BLaER1 treated with 17β-estradiol and CSF1 and Interleukin-3, amounts not matched to agents 10 nM and 100 nM (cell line): ENCODE results near the gene ZNF692.

ENCODE experiments used
- H3K27ac ChIP-seq, 11 experiments: shearing (Covaris generic); formaldehyde crosslinking; 2 replicates each; pipeline ENCODE4 v1.8.1; 2022
- H3K27me3 ChIP-seq, 11 experiments: shearing (Covaris generic); formaldehyde crosslinking; 2 replicates each; pipeline ENCODE4 v1.8.1; 2022
- H3K36me3 ChIP-seq, 11 experiments: shearing (Covaris generic); formaldehyde crosslinking; 2 replicates each; pipeline ENCODE4 v1.8.1; 2022
- H3K4me1 ChIP-seq, 10 experiments: shearing (Covaris generic); formaldehyde crosslinking; 2 replicates each; pipeline ENCODE4 v1.8.1; 2022
- H3K4me2 ChIP-seq, 11 experiments: shearing (Covaris generic); formaldehyde crosslinking; 2 replicates each; pipeline ENCODE4 v1.8.1; 2022
- H3K4me3 ChIP-seq, 10 experiments: shearing (Covaris generic); formaldehyde crosslinking; 2 replicates each; pipeline ENCODE4 v1.8.1; 2022
- H3K9ac ChIP-seq, 11 experiments: shearing (Covaris generic); formaldehyde crosslinking; 2 replicates each; pipeline ENCODE4 v1.8.1; 2022
- H3K9me3 ChIP-seq, 11 experiments: shearing (Covaris generic); formaldehyde crosslinking; replicated peaks in 1 of 11; 2 replicates each; pipeline ENCODE4 v1.8.1; 2022
- H4K20me1 ChIP-seq, 11 experiments: shearing (Covaris generic); formaldehyde crosslinking; 2 replicates each; pipeline ENCODE4 v1.8.1; 2022
- Cebpa-rat ChIP-seq, 11 experiments: shearing (Covaris generic); IDR thresholded peaks; 2 replicates each; pipeline ENCODE4 v1.8.1; 2022

Gene ZNF692

GRCh38 chr1:248821641-248822040 lies 37.2 kb downstream of the ZNF692 start:
- Histone ChIP-seq H3K4me1 (peaks cover 72 to 86% (median 84%) of the 10 kb centered on the region in 10 experiments), H3K4me3 (peak overlapping the region in 2 of 10 experiments; percentile 29 to 88; a peak in 2 of 20 replicates), H3K9me3 (no peaks in the 10 kb centered on the region), H3K9ac (peak overlapping the region in 4 of 11 experiments; percentile 5 to 35 (median 18); a peak in 3 of 22 replicates), H3K27ac (peak overlapping the region in 5 of 11 experiments; percentile 48 to 99 (median 58); a peak in 10 of 22 replicates), H3K27me3 (no peaks in the 10 kb centered on the region), H4K20me1 (peaks cover 0 to 79% (median 37%) of the 10 kb centered on the region in 11 experiments; a peak in 15 of 22 replicates), H3K4me2 (peak overlapping the region; percentile 64 to 100 (median 99)), H3K36me3 (peaks cover 61 to 82% (median 72%) of the 10 kb centered on the region in 11 experiments)
- no peak for TF ChIP-seq Cebpa-rat (IDR thresholded peaks at IDR 0.05)

- TF ChIP-seq Cebpa-rat (IDR thresholded peaks at IDR 0.05): no peak
- H3K9ac ChIP-seq: peak overlapping the region in 2 of 11 experiments; percentile 15 to 19; a peak in 1 of 22 replicates
- peak overlapping the region in 7 of 11 experiments; percentile 8 to 99 (median 48); a peak in 11 of 22 replicates for H3K27ac ChIP-seq
- peak overlapping the region; percentile 64 to 100 (median 99) for H3K4me2 ChIP-seq
- no peaks in the 10 kb centered on the region for H3K9me3 ChIP-seq
- H3K27me3 ChIP-seq: no peaks in the 10 kb centered on the region
- peaks cover 77 to 91% (median 89%) of the 10 kb centered on the region in 10 experiments for H3K4me1 ChIP-seq
- H3K36me3 ChIP-seq: peaks cover 67 to 88% (median 78%) of the 10 kb centered on the region in 11 experiments
- H3K4me3 ChIP-seq: no peak overlapping the region
- peaks cover 0 to 83% (median 37%) of the 10 kb centered on the region in 11 experiments; a peak in 15 of 22 replicates for H4K20me1 ChIP-seq
Observed at GRCh38 chr1:248821101-248821500, 37.8 kb downstream of the ZNF692 start.

DNA sequence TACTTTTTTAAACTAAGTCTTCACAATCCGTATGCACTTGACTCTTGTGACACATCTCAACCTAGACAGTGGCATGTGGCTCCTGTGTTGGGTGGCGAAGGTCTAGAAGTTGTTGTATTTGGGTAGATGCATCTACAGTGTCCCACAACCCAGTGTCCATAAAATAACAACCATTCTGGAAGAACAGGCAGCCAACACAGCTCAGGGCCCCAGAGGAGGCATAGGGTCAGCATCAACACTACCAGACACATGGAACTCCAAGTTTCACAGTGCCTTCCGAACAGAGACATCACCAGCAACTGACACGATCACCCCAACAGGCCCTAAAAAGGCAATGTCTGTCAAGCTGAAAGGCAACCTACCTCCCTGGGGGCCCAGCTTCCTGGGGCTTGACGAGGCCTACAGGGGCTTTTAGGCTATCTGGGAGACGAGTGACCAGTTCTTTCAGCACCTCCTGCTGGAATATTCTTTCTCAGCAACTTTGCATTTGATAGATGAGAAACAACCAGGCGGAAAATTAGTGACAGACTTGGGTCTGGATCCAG lies 38.8 kb downstream of the ZNF692 start:
- H3K4me3 ChIP-seq: no peak overlapping the region
- no peaks in the 10 kb centered on the region for H3K27me3 ChIP-seq
- H3K36me3 ChIP-seq: peaks cover 76 to 98% (median 88%) of the 10 kb centered on the region in 11 experiments
- peaks cover 74 to 100% (median 96%) of the 10 kb centered on the region in 10 experiments for H3K4me1 ChIP-seq
- peaks cover 0 to 86% (median 37%) of the 10 kb centered on the region in 11 experiments; a peak in 15 of 22 replicates for H4K20me1 ChIP-seq
- peak overlapping the region; percentile 64 to 100 (median 99) for H3K4me2 ChIP-seq
- H3K27ac ChIP-seq: peak overlapping the region in 7 of 11 experiments; percentile 8 to 99 (median 48); a peak in 10 of 22 replicates
- no peak for TF ChIP-seq Cebpa-rat (IDR thresholded peaks at IDR 0.05)
- H3K9me3 ChIP-seq: no peaks in the 10 kb centered on the region
- H3K9ac ChIP-seq: peak overlapping the region in 5 of 11 experiments; percentile 1 to 30 (median 15); a peak in 3 of 22 replicates

DNA sequence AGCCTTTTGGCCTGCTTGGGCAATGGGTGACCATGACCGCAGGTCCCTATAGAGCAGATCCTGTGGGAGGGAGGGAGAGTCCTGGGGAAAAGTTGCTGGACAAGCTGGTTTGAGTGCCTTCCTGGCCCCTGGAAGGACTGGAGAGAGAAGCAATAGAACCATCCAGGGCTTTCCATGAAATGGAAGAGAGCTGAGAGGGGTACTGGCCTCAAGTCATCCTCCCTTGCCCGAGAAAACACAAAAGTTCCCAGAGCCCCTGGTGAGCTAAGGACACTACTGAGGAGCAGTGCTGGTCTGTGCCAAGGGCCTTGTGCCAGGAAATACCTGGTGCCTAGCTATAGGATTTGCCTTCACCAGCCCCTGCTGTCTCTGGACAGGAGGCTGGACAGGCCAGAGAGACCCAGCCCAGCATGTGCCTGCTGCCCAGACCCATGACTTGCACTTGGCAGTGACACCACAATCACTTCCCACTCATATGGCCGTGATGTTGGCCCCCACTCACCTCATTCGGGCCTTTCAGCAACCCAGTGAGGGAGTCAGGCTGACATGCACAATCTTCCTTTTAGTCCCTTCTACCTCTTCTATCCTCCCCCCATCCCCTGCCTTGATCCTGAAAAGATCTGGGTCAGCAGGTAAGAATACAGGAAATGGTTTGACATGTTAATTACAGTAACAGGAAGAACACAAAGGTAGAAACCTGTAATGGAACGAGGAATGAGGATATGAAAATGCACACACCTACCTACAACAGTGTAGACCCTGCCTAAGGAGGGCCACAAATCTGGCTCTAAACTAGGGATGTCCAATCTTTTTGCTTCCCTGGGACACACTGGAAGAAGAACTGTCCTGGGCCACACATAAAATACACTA lies 40.1 kb downstream of the ZNF692 start:
- Histone ChIP-seq H3K4me3 (no peak overlapping the region), H3K4me2 (peak overlapping the region in 7 of 11 experiments; percentile 11 to 90 (median 82); a peak in 14 of 22 replicates), H3K36me3 (peaks cover 80 to 99% (median 90%) of the 10 kb centered on the region in 11 experiments), H3K27me3 (no peaks in the 10 kb centered on the region), H3K9me3 (peaks cover 0 to 8% (median 0%) of the 10 kb centered on the region in 11 experiments; a peak in 1 of 22 replicates), H3K9ac (peak overlapping the region in 4 of 11 experiments; percentile 19 to 78 (median 48); a peak in 4 of 22 replicates), H3K27ac (peak overlapping the region in 9 of 11 experiments; percentile 18 to 94 (median 84); a peak in 16 of 22 replicates), H4K20me1 (peaks cover 0 to 79% (median 33%) of the 10 kb centered on the region in 11 experiments; a peak in 15 of 22 replicates), H3K4me1 (peaks cover 61 to 97% (median 84%) of the 10 kb centered on the region in 10 experiments)
- TF ChIP-seq Cebpa-rat (IDR thresholded peaks at IDR 0.05): no peak

DNA sequence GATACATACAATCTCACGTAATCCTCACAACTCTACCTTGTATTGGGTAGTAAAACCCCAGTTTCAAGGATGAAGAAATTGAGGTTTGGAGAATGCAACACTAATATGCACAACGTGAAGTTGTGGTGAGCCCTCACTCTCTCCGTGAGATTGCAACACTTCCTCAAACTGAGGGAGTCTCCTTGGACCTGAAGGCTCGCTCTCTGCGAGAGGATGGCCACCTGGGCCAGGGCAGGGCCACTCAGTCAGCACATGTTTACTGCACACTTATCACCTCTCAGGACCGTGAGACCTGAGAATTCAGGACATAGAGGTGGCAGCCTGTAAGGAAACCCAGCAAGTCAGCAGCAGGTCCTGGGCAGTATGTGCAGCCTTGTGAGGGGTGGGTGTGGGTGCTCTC lies 41.8 kb downstream of the ZNF692 start:
- Histone ChIP-seq H3K36me3 (peaks cover 84 to 99% (median 91%) of the 10 kb centered on the region in 11 experiments), H3K9me3 (peaks cover 0 to 8% (median 0%) of the 10 kb centered on the region in 11 experiments; a peak in 1 of 22 replicates), H3K27ac (peak overlapping the region in 10 of 11 experiments; percentile 11 to 94 (median 82); a peak in 19 of 22 replicates), H3K4me3 (peak overlapping the region in 2 of 10 experiments; percentile 17 to 45; a peak in 2 of 20 replicates), H3K4me1 (peaks cover 51 to 97% (median 81%) of the 10 kb centered on the region in 10 experiments), H3K9ac (peak overlapping the region in 10 of 11 experiments; percentile 21 to 78 (median 68); a peak in 15 of 22 replicates), H4K20me1 (peaks cover 0 to 63% (median 16%) of the 10 kb centered on the region in 11 experiments; a peak in 14 of 22 replicates), H3K27me3 (no peaks in the 10 kb centered on the region), H3K4me2 (peak overlapping the region in 10 of 11 experiments; percentile 51 to 90 (median 82); a peak in 20 of 22 replicates)
- TF ChIP-seq Cebpa-rat (IDR thresholded peaks at IDR 0.05): peak in 10 of 11 experiments; percentile 20 to 95 (median 90); a peak in 18 of 22 replicates

DNA sequence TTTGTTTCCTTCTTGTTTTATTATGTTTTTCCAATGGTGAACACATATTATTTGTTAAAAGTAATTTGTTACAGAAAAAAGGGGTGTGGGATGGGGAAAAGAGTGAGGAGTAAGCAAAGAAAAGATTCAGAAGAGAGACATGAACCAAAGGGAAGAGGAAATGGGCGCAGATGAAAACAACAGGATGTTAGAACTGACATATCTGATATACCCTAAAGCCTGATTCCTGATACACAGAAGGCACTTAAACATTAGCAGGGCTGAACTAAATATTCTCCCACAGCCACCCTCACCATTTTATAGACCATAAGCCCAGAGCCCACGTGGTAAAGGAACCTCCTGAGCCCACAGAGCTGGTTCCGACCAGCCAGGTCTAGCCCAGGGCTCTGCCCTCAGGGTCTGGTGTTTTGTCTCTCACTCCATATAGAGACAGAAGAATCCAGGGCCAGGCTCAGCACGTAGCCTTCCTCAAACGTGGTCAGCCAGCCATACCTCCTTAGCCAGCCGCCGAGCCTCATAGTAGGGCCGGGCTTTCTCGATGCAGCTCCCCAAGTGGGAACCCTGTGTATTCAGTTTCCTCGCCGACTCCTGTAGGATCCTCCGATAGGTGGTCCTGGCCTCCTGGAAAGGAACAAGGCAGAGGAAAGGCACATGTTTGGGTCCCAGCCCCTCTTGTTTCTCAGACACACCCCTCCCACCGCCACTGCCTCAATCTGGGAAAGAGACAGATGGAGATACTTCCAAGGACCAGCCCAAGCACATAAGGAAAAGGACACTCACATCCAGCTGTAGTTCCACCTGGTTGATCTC lies 42.6 kb downstream of the ZNF692 start:
- Histone ChIP-seq H3K27ac (peak overlapping the region in 10 of 11 experiments; percentile 50 to 94 (median 82); a peak in 21 of 22 replicates), H3K9ac (peak overlapping the region in 10 of 11 experiments; percentile 21 to 78 (median 68); a peak in 18 of 22 replicates), H3K4me2 (peak overlapping the region in 10 of 11 experiments; percentile 51 to 90 (median 82); a peak in 19 of 22 replicates), H3K4me1 (peaks cover 51 to 97% (median 81%) of the 10 kb centered on the region in 10 experiments), H3K4me3 (peak overlapping the region in 2 of 10 experiments; percentile 17 to 45; a peak in 4 of 20 replicates), H4K20me1 (peaks cover 0 to 55% (median 9%) of the 10 kb centered on the region in 11 experiments; a peak in 13 of 22 replicates), H3K27me3 (no peaks in the 10 kb centered on the region), H3K9me3 (peaks cover 0 to 8% (median 0%) of the 10 kb centered on the region in 11 experiments; a peak in 1 of 22 replicates), H3K36me3 (peaks cover 84 to 99% (median 91%) of the 10 kb centered on the region in 11 experiments)
- TF ChIP-seq Cebpa-rat (IDR thresholded peaks at IDR 0.05): no peak

- Histone ChIP-seq H4K20me1 (peaks cover 0 to 55% (median 2%) of the 10 kb centered on the region in 11 experiments; a peak in 10 of 22 replicates), H3K36me3 (peaks cover 79 to 94% (median 86%) of the 10 kb centered on the region in 11 experiments), H3K4me2 (peak overlapping the region in 6 of 11 experiments; percentile 10 to 90 (median 84); a peak in 10 of 22 replicates), H3K9me3 (peaks cover 0 to 8% (median 0%) of the 10 kb centered on the region in 11 experiments; a peak in 1 of 22 replicates), H3K27me3 (no peaks in the 10 kb centered on the region), H3K9ac (peak overlapping the region in 6 of 11 experiments; percentile 5 to 78 (median 69); a peak in 5 of 22 replicates), H3K4me3 (no peak overlapping the region), H3K27ac (peak overlapping the region in 9 of 11 experiments; percentile 27 to 94 (median 84); a peak in 15 of 22 replicates), H3K4me1 (peaks cover 51 to 97% (median 81%) of the 10 kb centered on the region in 10 experiments)
- no peak for TF ChIP-seq Cebpa-rat (IDR thresholded peaks at IDR 0.05)
Observed at GRCh38 chr1:248815407-248816034, 43.4 kb downstream of the ZNF692 start.
